Neural cell (in vitro differentiated cells): ENCODE measurements around the gene BRAF. TPM values are rescaled to one million over a fixed set of nuclear protein-coding genes. Genes with fewer than 3 reads are reported as not detected.

Experiments
- H2AFZ ChIP-seq: fragments of 200-600, 300-800 bp; sonication (generic), shearing (Covaris generic); 2 replicates; pipeline ENCODE4 v1.6.0; 2014; ENCODE audit warnings: low read depth, mild to moderate bottlenecking, antibody characterized with exemption, low read length, moderate library complexity
- H3F3A ChIP-seq: fragments of 200-600 bp; shearing (Covaris generic); 2 replicates; pipeline ENCODE4 v1.6.1; 2016; ENCODE audit warnings: mild to moderate bottlenecking, moderate library complexity, mixed read lengths, antibody characterized with exemption, low read length; ENCODE audit not compliant: insufficient read depth, poor library complexity, severe bottlenecking
- H3K27ac ChIP-seq: fragments of 200-600, 300-800 bp; sonication (generic), shearing (Covaris generic); 2 replicates; pipeline ENCODE4 v1.5.1; 2014; ENCODE audit warnings: mild to moderate bottlenecking, low read length, moderate library complexity
- H3K27me3 ChIP-seq: fragments of 300-800, 200-600 bp; sonication (generic), shearing (Covaris generic); 2 replicates; pipeline ENCODE4 v1.6.0; 2014; ENCODE audit warnings: mild to moderate bottlenecking, low read depth, low read length, moderate library complexity; ENCODE audit not compliant: insufficient read depth
- H3K36me3 ChIP-seq: fragments of 300-800, 200-600 bp; sonication (generic), shearing (Covaris generic); 2 replicates; pipeline ENCODE4 v1.5.1; 2014; ENCODE audit warnings: mild to moderate bottlenecking, antibody characterized with exemption, low read length, moderate library complexity; ENCODE audit not compliant: insufficient read depth
- H3K4me2 ChIP-seq: fragments of 300-800, 200-600 bp; sonication (generic), shearing (Covaris generic); 2 replicates; pipeline ENCODE4 v1.6.0; 2014; ENCODE audit warnings: mild to moderate bottlenecking, low read length
- H3K4me3 ChIP-seq: fragments of 300-800, 200-600 bp; sonication (generic), shearing (Covaris generic); 2 replicates; pipeline ENCODE4 v1.5.1; 2014; ENCODE audit warnings: mild to moderate bottlenecking, low read length, moderate library complexity
- H3K79me2 ChIP-seq: fragments of 200-600 bp; shearing (Covaris generic); replicated peaks from 2 replicates; pipeline ENCODE4 v1.6.0; 2014; ENCODE audit warnings: mild to moderate bottlenecking, low read length, moderate library complexity; ENCODE audit not compliant: insufficient read depth
- H3K9ac ChIP-seq: fragments of 300-800, 200-600 bp; sonication (generic), shearing (Covaris generic); 2 replicates; pipeline ENCODE4 v1.6.1; 2016; ENCODE audit warnings: mild to moderate bottlenecking, low read length, mixed read lengths
- H3K9me2 ChIP-seq: fragments of 200-600 bp; shearing (Covaris generic); 2 replicates; pipeline ENCODE4 v1.6.1; 2016; ENCODE audit warnings: mild to moderate bottlenecking, low read length, mixed read lengths; ENCODE audit not compliant: insufficient read depth
- H3K9me3 ChIP-seq: fragments of 200-600, 300-800 bp; sonication (generic), shearing (Covaris generic); 2 replicates; pipeline ENCODE4 v1.6.1; 2016; ENCODE audit warnings: mild to moderate bottlenecking, mixed run types, low read length, moderate library complexity, mixed read lengths
- H4K20me1 ChIP-seq: fragments of 200-600 bp; shearing (Covaris generic); 2 replicates; pipeline ENCODE4 v1.6.1; 2016; ENCODE audit warnings: mild to moderate bottlenecking, mixed run types; ENCODE audit not compliant: insufficient read depth
- EP300 ChIP-seq: fragments of 450-650 bp; conservative IDR thresholded peaks from 2 replicates; pipeline ENCODE4 v1.6.1; 2014; ENCODE audit warnings: antibody characterized with exemption, mild to moderate bottlenecking, moderate library complexity; ENCODE audit not compliant: poor library complexity, severe bottlenecking
- EZH2 ChIP-seq: fragments of 200-600, 300-800 bp; shearing (Covaris generic), sonication (generic); IDR thresholded peaks from 2 replicates; pipeline ENCODE4 v1.6.1; 2014; ENCODE audit warnings: antibody characterized with exemption, low read length, borderline replicate concordance, mild to moderate bottlenecking; ENCODE audit not compliant: insufficient read depth, poor library complexity, severe bottlenecking
- MXI1 ChIP-seq: fragments of 450-650 bp; conservative IDR thresholded peaks from 2 replicates; pipeline ENCODE4 v1.6.1; 2014; ENCODE audit warnings: antibody characterized with exemption, mild to moderate bottlenecking; ENCODE audit not compliant: poor library complexity, severe bottlenecking
- POLR2AphosphoS5 ChIP-seq: IDR thresholded peaks from 2 replicates; pipeline ENCODE4 v1.6.1; 2012
- RAD21 ChIP-seq: fragments of 450-650 bp; conservative IDR thresholded peaks from 2 replicates; pipeline ENCODE4 v1.6.1; 2014; ENCODE audit warnings: antibody characterized with exemption, mild to moderate bottlenecking, moderate library complexity
- SMC3 ChIP-seq: fragments of 450-650 bp; conservative IDR thresholded peaks from 2 replicates; pipeline ENCODE4 v1.6.1; 2014; ENCODE audit warnings: antibody characterized with exemption, mild to moderate bottlenecking, moderate library complexity; ENCODE audit not compliant: poor library complexity
- TAF1 ChIP-seq: IDR thresholded peaks from 2 replicates; pipeline ENCODE4 v1.6.1; 2012; ENCODE audit warnings: low read depth
- polyA plus RNA-seq: library from polyadenylated mRNA; depleted of rRNA; stranded (reverse); fragments of >200 nt; gene quantifications from 2 replicates; pipeline ENCODE4 v1.2.3, GENCODE V29; 2014
- TF ChIP-seq, protein P1 (sequence below): IDR thresholded peaks from 2 replicates; pipeline ENCODE4 v1.6.1; 2012; ENCODE audit warnings: borderline replicate concordance
- TF ChIP-seq, protein P2 (sequence below): fragments of 450-650 bp; IDR thresholded peaks from 2 replicates; pipeline ENCODE4 v1.5.1; 2014; ENCODE audit warnings: antibody characterized with exemption, mild to moderate bottlenecking, moderate library complexity; ENCODE audit not compliant: poor library complexity, severe bottlenecking

BRAF gene
- polyA plus RNA-seq, 1 donor from 2014 or later, result 31.7 TPM

GRCh38 chr7:140689199-140690152, 235.3 kb downstream of the BRAF start:
- H3K4me2 ChIP-seq, result no peak overlapping the region
- H3K27me3 ChIP-seq, result no peaks in the 10 kb centered on the region
- no peak overlapping the region for H3K27ac ChIP-seq
- no peaks in the 10 kb centered on the region for H3F3A ChIP-seq
- TF ChIP-seq SMC3, result no peak
- TF ChIP-seq EP300, result no peak
- TF ChIP-seq, protein P1, sequence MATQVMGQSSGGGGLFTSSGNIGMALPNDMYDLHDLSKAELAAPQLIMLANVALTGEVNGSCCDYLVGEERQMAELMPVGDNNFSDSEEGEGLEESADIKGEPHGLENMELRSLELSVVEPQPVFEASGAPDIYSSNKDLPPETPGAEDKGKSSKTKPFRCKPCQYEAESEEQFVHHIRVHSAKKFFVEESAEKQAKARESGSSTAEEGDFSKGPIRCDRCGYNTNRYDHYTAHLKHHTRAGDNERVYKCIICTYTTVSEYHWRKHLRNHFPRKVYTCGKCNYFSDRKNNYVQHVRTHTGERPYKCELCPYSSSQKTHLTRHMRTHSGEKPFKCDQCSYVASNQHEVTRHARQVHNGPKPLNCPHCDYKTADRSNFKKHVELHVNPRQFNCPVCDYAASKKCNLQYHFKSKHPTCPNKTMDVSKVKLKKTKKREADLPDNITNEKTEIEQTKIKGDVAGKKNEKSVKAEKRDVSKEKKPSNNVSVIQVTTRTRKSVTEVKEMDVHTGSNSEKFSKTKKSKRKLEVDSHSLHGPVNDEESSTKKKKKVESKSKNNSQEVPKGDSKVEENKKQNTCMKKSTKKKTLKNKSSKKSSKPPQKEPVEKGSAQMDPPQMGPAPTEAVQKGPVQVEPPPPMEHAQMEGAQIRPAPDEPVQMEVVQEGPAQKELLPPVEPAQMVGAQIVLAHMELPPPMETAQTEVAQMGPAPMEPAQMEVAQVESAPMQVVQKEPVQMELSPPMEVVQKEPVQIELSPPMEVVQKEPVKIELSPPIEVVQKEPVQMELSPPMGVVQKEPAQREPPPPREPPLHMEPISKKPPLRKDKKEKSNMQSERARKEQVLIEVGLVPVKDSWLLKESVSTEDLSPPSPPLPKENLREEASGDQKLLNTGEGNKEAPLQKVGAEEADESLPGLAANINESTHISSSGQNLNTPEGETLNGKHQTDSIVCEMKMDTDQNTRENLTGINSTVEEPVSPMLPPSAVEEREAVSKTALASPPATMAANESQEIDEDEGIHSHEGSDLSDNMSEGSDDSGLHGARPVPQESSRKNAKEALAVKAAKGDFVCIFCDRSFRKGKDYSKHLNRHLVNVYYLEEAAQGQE, result no peak
- TF ChIP-seq POLR2AphosphoS5, result no peak
- no peak for TF ChIP-seq TAF1
- TF ChIP-seq, protein P2, sequence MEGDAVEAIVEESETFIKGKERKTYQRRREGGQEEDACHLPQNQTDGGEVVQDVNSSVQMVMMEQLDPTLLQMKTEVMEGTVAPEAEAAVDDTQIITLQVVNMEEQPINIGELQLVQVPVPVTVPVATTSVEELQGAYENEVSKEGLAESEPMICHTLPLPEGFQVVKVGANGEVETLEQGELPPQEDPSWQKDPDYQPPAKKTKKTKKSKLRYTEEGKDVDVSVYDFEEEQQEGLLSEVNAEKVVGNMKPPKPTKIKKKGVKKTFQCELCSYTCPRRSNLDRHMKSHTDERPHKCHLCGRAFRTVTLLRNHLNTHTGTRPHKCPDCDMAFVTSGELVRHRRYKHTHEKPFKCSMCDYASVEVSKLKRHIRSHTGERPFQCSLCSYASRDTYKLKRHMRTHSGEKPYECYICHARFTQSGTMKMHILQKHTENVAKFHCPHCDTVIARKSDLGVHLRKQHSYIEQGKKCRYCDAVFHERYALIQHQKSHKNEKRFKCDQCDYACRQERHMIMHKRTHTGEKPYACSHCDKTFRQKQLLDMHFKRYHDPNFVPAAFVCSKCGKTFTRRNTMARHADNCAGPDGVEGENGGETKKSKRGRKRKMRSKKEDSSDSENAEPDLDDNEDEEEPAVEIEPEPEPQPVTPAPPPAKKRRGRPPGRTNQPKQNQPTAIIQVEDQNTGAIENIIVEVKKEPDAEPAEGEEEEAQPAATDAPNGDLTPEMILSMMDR, result no peak
- no peak for TF ChIP-seq MXI1
- no peak for TF ChIP-seq EZH2
- no peak for TF ChIP-seq RAD21
- no peaks in the 10 kb centered on the region for H4K20me1 ChIP-seq
- H3K9ac ChIP-seq, result no peak overlapping the region
- H3K36me3 ChIP-seq, result no peaks in the 10 kb centered on the region
- no peaks in the 10 kb centered on the region for H3K9me2 ChIP-seq
- no peaks in the 10 kb centered on the region for H3K9me3 ChIP-seq
- H2AFZ ChIP-seq, result no peak overlapping the region
- no peak overlapping the region for H3K4me3 ChIP-seq
- H3K79me2 ChIP-seq, result no peaks in the 10 kb centered on the region

DNA sequence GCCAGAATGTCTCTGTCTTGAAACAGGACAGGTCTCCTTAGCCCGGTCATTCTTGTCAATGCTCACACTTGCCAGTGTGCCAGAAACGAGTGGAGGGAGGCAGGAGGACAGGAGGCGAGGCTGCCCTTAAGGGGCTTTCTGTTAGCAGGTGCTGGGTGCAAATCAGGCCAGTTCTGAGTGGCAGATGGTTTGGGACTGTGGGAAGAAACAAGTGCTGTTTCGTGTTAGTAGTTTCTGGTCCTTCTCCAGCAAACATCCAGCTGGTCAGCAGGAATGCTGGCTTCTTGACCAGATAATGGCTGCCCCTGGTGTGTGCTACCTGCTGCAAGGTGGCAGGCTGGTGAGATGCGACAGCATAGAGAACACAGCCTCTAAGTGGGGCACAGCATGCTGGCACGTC, 236.4 kb downstream of the BRAF start:
- Histone ChIP-seq H3K36me3 (no peaks in the 10 kb centered on the region), H3K27ac (no peak overlapping the region), H3K9me2 (no peaks in the 10 kb centered on the region), H3F3A (no peaks in the 10 kb centered on the region), H3K4me3 (no peak overlapping the region), H3K9me3 (no peaks in the 10 kb centered on the region), H3K9ac (no peak overlapping the region), H3K4me2 (no peak overlapping the region), H3K27me3 (no peaks in the 10 kb centered on the region), H3K79me2 (no peaks in the 10 kb centered on the region), H4K20me1 (no peaks in the 10 kb centered on the region), H2AFZ (no peak overlapping the region)
- TF ChIP-seq, protein P1, result no peak
- TF ChIP-seq SMC3 (no peak), TAF1 (no peak), EZH2 (no peak), EP300 (no peak), MXI1 (no peak), RAD21 (no peak), POLR2AphosphoS5 (no peak)
- TF ChIP-seq, protein P2, result no peak
